ENCODE results near the gene FRMD7. TPM values are rescaled to one million over a fixed set of nuclear protein-coding genes. Genes with fewer than 3 reads are reported as not detected.
"Not testable (repeated sequence)": the region's sequence is repeated elsewhere in the genome, so short reads cannot be mapped to it uniquely, and the experiment has no call there.

Gene FRMD7
- total and polyA plus RNA-seq, 5 donors from 2014 or later, result not detected

GRCh38 chrX:132051778-132052177, 76.0 kb downstream of the FRMD7 start:
- not testable (repeated sequence) for H3K27ac ChIP-seq (ENCODE audit: insufficient read depth, low read length, poor library complexity, severe bottlenecking); H3K4me3 Mint-ChIP-seq; H3K36me3 Mint-ChIP-seq; H3K9me3 ChIP-seq (ENCODE audit: control insufficient read depth in 2 of 2, low read length in 2 of 2); H3K36me3 ChIP-seq (ENCODE audit: control insufficient read depth, insufficient read depth, low read length); H3K9me3 Mint-ChIP-seq; ATAC-seq (ENCODE audit: low read depth in 2 of 2); H3K27me3 ChIP-seq (ENCODE audit: control insufficient read depth, insufficient read depth, low read length); DNase-seq; H3K27me3 Mint-ChIP-seq; H3K4me1 ChIP-seq (ENCODE audit: control insufficient read depth, insufficient read depth, low read length, poor library complexity, severe bottlenecking); H3K27ac Mint-ChIP-seq; H3K4me3 ChIP-seq (ENCODE audit: low read depth, low read length)
- H3K4me1 Mint-ChIP-seq, result peaks cover 0 to 20% (median 2%) of the 10 kb centered on the region in 4 donors

GRCh38 chrX:132046533-132046932, 81.3 kb downstream of the FRMD7 start:
- H3K4me1 ChIP-seq (ENCODE audit: control insufficient read depth, insufficient read depth, low read length, poor library complexity, severe bottlenecking), result no peaks in the 10 kb centered on the region
- no peaks in the 10 kb centered on the region for H3K9me3 ChIP-seq (ENCODE audit: control insufficient read depth in 2 of 2, low read length in 2 of 2)
- no peaks in the 10 kb centered on the region for H3K27me3 ChIP-seq (ENCODE audit: control insufficient read depth, insufficient read depth, low read length)
- H3K4me3 Mint-ChIP-seq, result no peak overlapping the region
- ATAC-seq (ENCODE audit: low read depth in 2 of 2) (no peak), DNase-seq (no peak)
- no peaks in the 10 kb centered on the region for H3K27me3 Mint-ChIP-seq
- H3K36me3 Mint-ChIP-seq, result no peaks in the 10 kb centered on the region
- H3K36me3 ChIP-seq (ENCODE audit: control insufficient read depth, insufficient read depth, low read length), result no peaks in the 10 kb centered on the region
- peaks cover 0 to 21% (median 7%) of the 10 kb centered on the region in 4 donors for H3K4me1 Mint-ChIP-seq
- no peak overlapping the region for H3K4me3 ChIP-seq (ENCODE audit: low read depth, low read length)
- H3K27ac Mint-ChIP-seq, result no peak overlapping the region
- H3K27ac ChIP-seq (ENCODE audit: insufficient read depth, low read length, poor library complexity, severe bottlenecking), result no peak overlapping the region
- peaks cover 0 to 3% (median 0%) of the 10 kb centered on the region in 7 donors for H3K9me3 Mint-ChIP-seq

DNA sequence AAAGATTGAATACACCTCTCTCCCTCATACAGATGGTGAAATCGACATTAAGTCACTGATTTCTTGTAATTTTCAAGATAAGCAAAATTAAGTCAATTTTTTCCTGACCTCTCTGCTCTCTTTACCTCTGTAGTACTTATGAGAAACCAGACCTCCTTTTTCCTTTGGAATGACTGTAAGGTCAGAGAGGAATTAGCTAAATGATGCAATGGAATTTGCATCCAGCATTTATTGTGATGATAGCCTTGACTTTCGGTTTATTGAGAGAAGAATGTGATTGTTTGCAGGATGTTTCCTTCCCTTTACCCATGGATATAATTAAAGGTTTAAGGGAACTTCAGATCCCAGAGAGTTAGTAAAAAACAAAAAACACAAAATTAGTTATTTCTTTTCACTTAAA, 82.4 kb downstream of the FRMD7 start:
- H3K9me3 ChIP-seq (ENCODE audit: control insufficient read depth in 2 of 2, low read length in 2 of 2), result no peaks in the 10 kb centered on the region
- H3K27me3 ChIP-seq (ENCODE audit: control insufficient read depth, insufficient read depth, low read length), result no peaks in the 10 kb centered on the region
- H3K27ac ChIP-seq (ENCODE audit: insufficient read depth, low read length, poor library complexity, severe bottlenecking), result no peak overlapping the region
- ATAC-seq (ENCODE audit: low read depth in 2 of 2) (no peak), DNase-seq (no peak)
- no peak overlapping the region for H3K4me3 ChIP-seq (ENCODE audit: low read depth, low read length)
- H3K36me3 Mint-ChIP-seq, result no peaks in the 10 kb centered on the region
- H3K4me3 Mint-ChIP-seq, result no peak overlapping the region
- no peaks in the 10 kb centered on the region for H3K27me3 Mint-ChIP-seq
- H3K4me1 Mint-ChIP-seq, result peaks cover 0 to 25% (median 10%) of the 10 kb centered on the region in 4 donors
- peaks cover 0 to 2% (median 0%) of the 10 kb centered on the region in 7 donors for H3K9me3 Mint-ChIP-seq
- H3K36me3 ChIP-seq (ENCODE audit: control insufficient read depth, insufficient read depth, low read length), result no peaks in the 10 kb centered on the region
- H3K4me1 ChIP-seq (ENCODE audit: control insufficient read depth, insufficient read depth, low read length, poor library complexity, severe bottlenecking), result no peaks in the 10 kb centered on the region
- no peak overlapping the region for H3K27ac Mint-ChIP-seq

DNA sequence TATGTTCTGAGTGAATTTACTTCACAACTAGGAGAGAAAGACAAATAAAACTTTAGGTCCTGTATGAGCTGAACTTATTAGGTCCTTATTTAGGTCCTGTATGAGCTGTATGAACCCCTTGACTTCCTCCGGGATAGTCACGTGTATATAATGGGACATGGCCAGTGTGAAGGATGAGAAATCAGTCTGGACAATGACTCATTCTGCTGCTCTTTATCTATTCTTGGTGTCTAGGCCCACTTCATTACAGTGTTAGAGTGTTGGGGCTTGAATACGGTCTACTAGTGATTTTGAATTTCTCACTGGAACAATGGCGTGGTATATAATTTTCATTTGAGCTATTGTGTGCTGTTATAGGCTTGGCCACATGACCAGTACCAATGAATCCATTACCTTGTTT, 82.9 kb downstream of the FRMD7 start:
- Histone ChIP-seq H3K27me3 (ENCODE audit: control insufficient read depth, insufficient read depth, low read length) (no peaks in the 10 kb centered on the region), H3K9me3 (ENCODE audit: control insufficient read depth in 2 of 2, low read length in 2 of 2) (no peaks in the 10 kb centered on the region), H3K27ac (ENCODE audit: insufficient read depth, low read length, poor library complexity, severe bottlenecking) (no peak overlapping the region), H3K4me3 (ENCODE audit: low read depth, low read length) (no peak overlapping the region), H3K36me3 (ENCODE audit: control insufficient read depth, insufficient read depth, low read length) (no peaks in the 10 kb centered on the region), H3K4me1 (ENCODE audit: control insufficient read depth, insufficient read depth, low read length, poor library complexity, severe bottlenecking) (no peaks in the 10 kb centered on the region)
- ATAC-seq (ENCODE audit: low read depth in 2 of 2), result no peak
- no peak for DNase-seq
- no peaks in the 10 kb centered on the region for H3K27me3 Mint-ChIP-seq
- H3K9me3 Mint-ChIP-seq, result peaks cover 0 to 2% (median 0%) of the 10 kb centered on the region in 7 donors
- H3K36me3 Mint-ChIP-seq, result no peaks in the 10 kb centered on the region
- peaks cover 0 to 27% (median 10%) of the 10 kb centered on the region in 4 donors for H3K4me1 Mint-ChIP-seq
- H3K27ac Mint-ChIP-seq, result no peak overlapping the region
- no peak overlapping the region for H3K4me3 Mint-ChIP-seq

DNA sequence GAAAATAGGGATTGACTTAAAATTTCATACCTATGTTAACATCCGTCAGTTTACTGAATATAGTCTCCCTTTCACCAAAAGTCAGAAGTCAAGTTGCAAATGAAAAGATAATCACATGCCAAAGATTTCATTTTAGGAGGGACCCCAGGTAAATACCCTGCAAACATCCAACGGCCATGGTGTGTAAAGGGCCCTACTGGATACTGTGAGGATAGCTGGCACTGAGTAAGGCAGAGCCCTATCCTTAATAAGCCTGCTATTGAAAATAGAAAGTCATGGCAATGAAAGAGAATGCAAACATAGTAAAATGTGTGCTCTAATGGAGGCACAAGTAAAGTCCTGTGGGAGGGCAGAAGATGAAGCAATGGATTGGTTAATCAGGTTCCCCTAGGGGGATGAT, 83.8 kb downstream of the FRMD7 start:
- H3K27ac Mint-ChIP-seq, result no peak overlapping the region
- Histone ChIP-seq H3K4me1 (ENCODE audit: control insufficient read depth, insufficient read depth, low read length, poor library complexity, severe bottlenecking) (no peaks in the 10 kb centered on the region), H3K36me3 (ENCODE audit: control insufficient read depth, insufficient read depth, low read length) (no peaks in the 10 kb centered on the region), H3K27ac (ENCODE audit: insufficient read depth, low read length, poor library complexity, severe bottlenecking) (no peak overlapping the region), H3K27me3 (ENCODE audit: control insufficient read depth, insufficient read depth, low read length) (no peaks in the 10 kb centered on the region), H3K4me3 (ENCODE audit: low read depth, low read length) (no peak overlapping the region), H3K9me3 (ENCODE audit: control insufficient read depth in 2 of 2, low read length in 2 of 2) (no peaks in the 10 kb centered on the region)
- no peaks in the 10 kb centered on the region for H3K36me3 Mint-ChIP-seq
- DNase-seq, result no peak
- peaks cover 0 to 2% (median 0%) of the 10 kb centered on the region in 7 donors for H3K9me3 Mint-ChIP-seq
- H3K4me1 Mint-ChIP-seq, result peaks cover 0 to 32% (median 10%) of the 10 kb centered on the region in 4 donors
- H3K4me3 Mint-ChIP-seq, result no peak overlapping the region
- H3K27me3 Mint-ChIP-seq, result no peaks in the 10 kb centered on the region
- ATAC-seq (ENCODE audit: low read depth in 2 of 2), result no peak

- Histone ChIP-seq H3K27me3 (ENCODE audit: control insufficient read depth, insufficient read depth, low read length) (no peaks in the 10 kb centered on the region), H3K4me3 (ENCODE audit: low read depth, low read length) (no peak overlapping the region), H3K9me3 (ENCODE audit: control insufficient read depth in 2 of 2, low read length in 2 of 2) (no peaks in the 10 kb centered on the region), H3K4me1 (ENCODE audit: control insufficient read depth, insufficient read depth, low read length, poor library complexity, severe bottlenecking) (no peaks in the 10 kb centered on the region), H3K27ac (ENCODE audit: insufficient read depth, low read length, poor library complexity, severe bottlenecking) (no peak overlapping the region), H3K36me3 (ENCODE audit: control insufficient read depth, insufficient read depth, low read length) (no peaks in the 10 kb centered on the region)
- no peaks in the 10 kb centered on the region for H3K27me3 Mint-ChIP-seq
- H3K36me3 Mint-ChIP-seq, result no peaks in the 10 kb centered on the region
- peaks cover 0 to 34% (median 14%) of the 10 kb centered on the region in 4 donors for H3K4me1 Mint-ChIP-seq
- ATAC-seq (ENCODE audit: low read depth in 2 of 2) (no peak), DNase-seq (no peak)
- no peak overlapping the region for H3K4me3 Mint-ChIP-seq
- H3K9me3 Mint-ChIP-seq, result peaks cover 0 to 2% (median 0%) of the 10 kb centered on the region in 7 donors
- H3K27ac Mint-ChIP-seq, result no peak overlapping the region
Measured at GRCh38 chrX:132041015-132041414, 86.8 kb downstream of the FRMD7 start.

GRCh38 chrX:132040066-132040465, 87.8 kb downstream of the FRMD7 start:
- H3K27ac Mint-ChIP-seq, result no peak overlapping the region
- no peak overlapping the region for H3K4me3 Mint-ChIP-seq
- H3K4me3 ChIP-seq (ENCODE audit: low read depth, low read length), result no peak overlapping the region
- no peaks in the 10 kb centered on the region for H3K36me3 ChIP-seq (ENCODE audit: control insufficient read depth, insufficient read depth, low read length)
- peaks cover 6 to 37% (median 16%) of the 10 kb centered on the region in 4 donors for H3K4me1 Mint-ChIP-seq
- H3K27ac ChIP-seq (ENCODE audit: insufficient read depth, low read length, poor library complexity, severe bottlenecking), result no peak overlapping the region
- no peaks in the 10 kb centered on the region for H3K9me3 ChIP-seq (ENCODE audit: control insufficient read depth in 2 of 2, low read length in 2 of 2)
- peaks cover 0 to 2% (median 0%) of the 10 kb centered on the region in 7 donors for H3K9me3 Mint-ChIP-seq
- no peaks in the 10 kb centered on the region for H3K27me3 ChIP-seq (ENCODE audit: control insufficient read depth, insufficient read depth, low read length)
- H3K36me3 Mint-ChIP-seq, result no peaks in the 10 kb centered on the region
- ATAC-seq (ENCODE audit: low read depth in 2 of 2) (no peak), DNase-seq (no peak)
- no peaks in the 10 kb centered on the region for H3K4me1 ChIP-seq (ENCODE audit: control insufficient read depth, insufficient read depth, low read length, poor library complexity, severe bottlenecking)
- no peaks in the 10 kb centered on the region for H3K27me3 Mint-ChIP-seq

DNA sequence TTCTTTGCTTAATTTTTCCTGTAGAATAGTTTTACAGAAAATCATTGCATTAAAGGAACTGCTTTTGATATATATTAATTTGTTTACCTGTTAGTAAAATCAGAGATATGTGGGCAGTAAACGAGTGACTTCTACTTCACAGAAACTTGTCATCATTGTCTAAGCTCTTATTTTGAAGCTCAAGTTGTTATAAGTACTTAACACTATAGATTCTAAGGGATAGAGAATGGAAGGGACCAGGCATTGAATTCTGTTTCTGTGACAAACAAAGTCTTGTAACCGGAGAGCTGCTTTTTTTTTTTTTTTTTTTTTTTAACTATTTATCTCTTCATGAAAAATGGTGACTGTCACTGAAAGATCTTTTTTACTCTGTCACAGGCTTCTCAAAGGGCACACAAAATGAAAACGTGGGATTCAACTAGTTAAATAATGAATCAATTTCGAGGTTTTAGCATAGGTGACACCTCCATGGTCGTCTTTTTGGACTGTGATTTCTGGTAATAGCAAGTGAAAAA, 90.3 kb downstream of the FRMD7 start:
- Histone ChIP-seq H3K27me3 (ENCODE audit: control insufficient read depth, insufficient read depth, low read length) (no peaks in the 10 kb centered on the region), H3K9me3 (ENCODE audit: control insufficient read depth in 2 of 2, low read length in 2 of 2) (no peaks in the 10 kb centered on the region), H3K27ac (ENCODE audit: insufficient read depth, low read length, poor library complexity, severe bottlenecking) (no peak overlapping the region), H3K4me3 (ENCODE audit: low read depth, low read length) (no peak overlapping the region), H3K4me1 (ENCODE audit: control insufficient read depth, insufficient read depth, low read length, poor library complexity, severe bottlenecking) (no peaks in the 10 kb centered on the region), H3K36me3 (ENCODE audit: control insufficient read depth, insufficient read depth, low read length) (no peaks in the 10 kb centered on the region)
- DNase-seq, result no peak
- Mint-ChIP-seq H3K4me1 (peaks cover 6 to 48% (median 16%) of the 10 kb centered on the region in 4 donors), H3K36me3 (peaks cover 3% of the 10 kb centered on the region), H3K27ac (no peak overlapping the region), H3K27me3 (no peaks in the 10 kb centered on the region), H3K4me3 (no peak overlapping the region), H3K9me3 (peaks cover 0 to 2% (median 0%) of the 10 kb centered on the region in 7 donors)
- no peak for ATAC-seq (ENCODE audit: low read depth in 2 of 2)
